ENCODE results near the gene ATR. TPM values are rescaled to one million over a fixed set of nuclear protein-coding genes. Genes with fewer than 3 reads are reported as not detected.
"Not testable (repeated sequence)": the region's sequence is repeated elsewhere in the genome, so short reads cannot be mapped to it uniquely, and the experiment has no call there.

ATR gene
- total and polyA plus RNA-seq, 2 experiments from 2014 or later, result 5.0 to 15.7 TPM

GRCh38 chr3:142418926-142419592 lies 159.5 kb downstream of the ATR start:
- no peak for TF ChIP-seq CTCF (IDR thresholded peaks at IDR 0.05; ENCODE audit: low read depth, low read length)
- H3K4me1 ChIP-seq (ENCODE audit: low read depth), result no peaks in the 10 kb centered on the region
- H3K4me3 ChIP-seq, result no peak overlapping the region
- no peak for DNase-seq (ENCODE audit: low read depth in 1 of 2, low spot score in 1 of 2)
- H3K27ac ChIP-seq, result no peak overlapping the region
- no peaks in the 10 kb centered on the region for H3K9me3 ChIP-seq (ENCODE audit: low read depth)
- peaks cover 55% of the 10 kb centered on the region for H3K36me3 ChIP-seq
- no peaks in the 10 kb centered on the region for H3K27me3 ChIP-seq

- no peak overlapping the region for H3K27ac ChIP-seq
- no peaks in the 10 kb centered on the region for H3K4me1 ChIP-seq (ENCODE audit: low read depth)
- no peaks in the 10 kb centered on the region for H3K9me3 ChIP-seq (ENCODE audit: low read depth)
- H3K4me3 ChIP-seq, result no peak overlapping the region
- DNase-seq (ENCODE audit: low read depth in 1 of 2, low spot score in 1 of 2), result no peak
- no peak for TF ChIP-seq CTCF (IDR thresholded peaks at IDR 0.05; ENCODE audit: low read depth, low read length)
- no peaks in the 10 kb centered on the region for H3K27me3 ChIP-seq
- peaks cover 57% of the 10 kb centered on the region for H3K36me3 ChIP-seq
Measured at GRCh38 chr3:142417302-142417701, 161.2 kb downstream of the ATR start.

DNA sequence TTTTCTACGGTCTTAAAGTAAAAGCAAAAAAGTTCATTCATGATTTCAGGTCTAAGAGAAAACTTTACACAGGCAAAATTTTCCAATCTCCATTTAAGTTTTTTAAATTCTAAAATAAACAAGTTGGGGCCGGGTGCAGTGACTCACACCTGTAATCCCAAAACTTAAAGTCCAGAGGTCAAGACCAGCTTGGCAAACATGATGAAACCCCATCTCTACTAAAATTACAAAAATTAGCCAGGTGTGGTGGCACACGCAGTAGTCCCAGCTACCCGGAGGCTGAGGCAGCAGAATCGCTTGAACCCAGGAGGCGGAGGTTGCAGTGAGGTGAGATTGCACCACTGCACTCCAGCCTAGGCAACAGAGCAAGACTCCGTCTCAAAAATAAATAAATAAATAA lies 178.0 kb downstream of the ATR start:
- not testable (repeated sequence) for H3K4me3 ChIP-seq; H3K27ac ChIP-seq; H3K9me3 ChIP-seq (ENCODE audit: low read depth); H3K4me1 ChIP-seq (ENCODE audit: low read depth); H3K27me3 ChIP-seq; DNase-seq (ENCODE audit: low read depth in 1 of 2, low spot score in 1 of 2)
- H3K36me3 ChIP-seq, result peaks cover 45% of the 10 kb centered on the region

Other genes starting within 250 kb of the ATR start
- 9.8 and 32.8 TPM in 2 replicates for gene XRN1, start 130.7 kb downstream of the ATR start, total RNA-seq
- gene XRN1, start 130.7 kb downstream of the ATR start, polyA plus RNA-seq, result 8.0 and 13.4 TPM in 2 replicates
- gene PLS1, start 17.7 kb upstream of the ATR start, total RNA-seq, result 2.7 and 5.0 TPM in 2 replicates
- gene PLS1, start 17.7 kb upstream of the ATR start, polyA plus RNA-seq, result 3.4 and 7.4 TPM in 2 replicates
- gene TRPC1, start 145.3 kb upstream of the ATR start, total RNA-seq, result 40.3 and 64.9 TPM in 2 replicates
- gene TRPC1, start 145.3 kb upstream of the ATR start, polyA plus RNA-seq, result 17.9 and 37.3 TPM in 2 replicates

All from cardiac muscle cell (in vitro differentiated cells and primary cell).